IMR-90 (cell line): ENCODE data around the gene UNC5B. TPM values are rescaled to one million over a fixed set of nuclear protein-coding genes. Genes with fewer than 3 reads are reported as not detected.

Experiments used
- ATAC-seq: fragments of 200-7000 bp; cut with Tn5 transposase; 2 replicates; pipeline ENCODE4 v1.9.1; 2020; ENCODE audit warnings: low read depth, mild to moderate bottlenecking, moderate library complexity
- BruUV-seq: library from RNA; stranded (reverse); fragments of 400-500 nt; replicated peaks from 2 replicates; lab custom pipeline; 2021; lab: Mats Ljungman, UMichigan
- CTCF ChIA-PET: fragments of 300-600 bp; formaldehyde crosslinking; extraction: SDS; loops from one replicate; lab custom pipeline; 2021; ENCODE audit warnings: antibody characterized with exemption; lab: Yijun Ruan, JAX
- POLR2A ChIA-PET: fragments of 300-600 bp; sonication (Branson Sonifier 250); formaldehyde crosslinking; loops from one replicate; lab custom pipeline; 2022; ENCODE audit warnings: antibody characterized with exemption; ENCODE audit not compliant: unreplicated experiment; lab: Charles Lee
- DNase-seq: peaks from one replicate; pipeline ENCODE4 v3.0.0; 2013
- H2AFZ ChIP-seq: replicated peaks from 2 replicates; pipeline ENCODE3; 2013; ENCODE audit warnings: low read length, mild to moderate bottlenecking; ENCODE audit not compliant: poor library complexity
- H2AK5ac ChIP-seq: 2 replicates; pipeline ENCODE4 v1.6.1; 2013; ENCODE audit warnings: low read depth, low read length, inconsistent platforms
- H2AK9ac ChIP-seq: replicated peaks from 2 replicates; pipeline ENCODE3; 2013; ENCODE audit warnings: mild to moderate bottlenecking, low read depth, low read length, moderate library complexity; ENCODE audit not compliant: poor library complexity
- H2BK120ac ChIP-seq: 2 replicates; pipeline ENCODE4 v1.6.1; 2013; ENCODE audit warnings: low read depth, low read length, inconsistent platforms
- H2BK15ac ChIP-seq: 3 replicates; pipeline ENCODE4 v1.6.1; 2013; ENCODE audit warnings: low read depth, low read length, inconsistent platforms
- H2BK20ac ChIP-seq: 2 replicates; pipeline ENCODE4 v1.6.1; 2013; ENCODE audit warnings: low read depth, mild to moderate bottlenecking, inconsistent platforms, low read length, moderate library complexity
- H2BK5ac ChIP-seq: 2 replicates; pipeline ENCODE4 v1.6.1; 2013; ENCODE audit warnings: mild to moderate bottlenecking, low read depth, low read length, inconsistent platforms; ENCODE audit not compliant: poor library complexity, severe bottlenecking
- H3K14ac ChIP-seq: replicated peaks from 2 replicates; pipeline ENCODE4 v1.6.1; 2013; ENCODE audit warnings: low read depth, low read length, inconsistent platforms
- H3K18ac ChIP-seq: 2 replicates; pipeline ENCODE4 v1.6.1; 2013; ENCODE audit warnings: low read depth, low read length, control low read depth
- H3K23ac ChIP-seq: 2 replicates; pipeline ENCODE4 v1.6.1; 2013; ENCODE audit warnings: low read depth, low read length, inconsistent platforms
- H3K27ac ChIP-seq: 2 replicates; pipeline ENCODE4 v1.5.1; 2013; ENCODE audit warnings: mild to moderate bottlenecking, control low read depth, low read length; ENCODE audit not compliant: insufficient read depth
- H3K27me3 ChIP-seq: 2 replicates; pipeline ENCODE4 v1.6.1; 2013; ENCODE audit warnings: low read length; ENCODE audit not compliant: control insufficient read depth, insufficient read depth
- H3K36me3 ChIP-seq: 2 replicates; pipeline ENCODE4 v1.6.1; 2013; ENCODE audit warnings: low read length, mixed read lengths; ENCODE audit not compliant: control insufficient read depth, insufficient read depth
- H3K4ac ChIP-seq: 2 replicates; pipeline ENCODE4 v1.6.1; 2013; ENCODE audit warnings: low read depth, low read length, inconsistent platforms
- H3K4me1 ChIP-seq: 2 replicates; pipeline ENCODE4 v1.6.1; 2013; ENCODE audit warnings: low read length, mixed read lengths; ENCODE audit not compliant: control insufficient read depth, insufficient read depth
- H3K4me2 ChIP-seq: 2 replicates; pipeline ENCODE4 v1.6.1; 2013; ENCODE audit warnings: low read depth, mild to moderate bottlenecking, control low read depth, low read length, moderate library complexity
- H3K4me3 ChIP-seq: 2 replicates; pipeline ENCODE4 v1.5.1; 2013; ENCODE audit warnings: low read depth, mild to moderate bottlenecking, control low read depth, low read length, moderate library complexity; ENCODE audit not compliant: insufficient read depth
- H3K56ac ChIP-seq: 2 replicates; pipeline ENCODE4 v1.6.1; 2013; ENCODE audit warnings: low read length, inconsistent platforms; ENCODE audit not compliant: insufficient read depth; ENCODE audit errors: extremely low read depth
- H3K79me1 ChIP-seq, 2 experiments: 2 replicates each; pipeline ENCODE4 v1.6.1; 2013; ENCODE audit warnings: low read length in 2 of 2, inconsistent platforms in 1 of 2, low read depth in 1 of 2
- H3K9ac ChIP-seq: 2 replicates; pipeline ENCODE4 v1.6.1; 2013; ENCODE audit warnings: low read depth, low read length, control low read depth
- H3K9me1 ChIP-seq: 2 replicates; pipeline ENCODE4 v1.6.1; 2013; ENCODE audit warnings: low read length, inconsistent platforms; ENCODE audit not compliant: insufficient read depth
- H3K9me3 ChIP-seq: 2 replicates; pipeline ENCODE4 v1.6.1; 2013; ENCODE audit warnings: low read length; ENCODE audit not compliant: control insufficient read depth, insufficient read depth
- H4K20me1 ChIP-seq: 2 replicates; pipeline ENCODE4 v1.6.1; 2013; ENCODE audit warnings: low read length, inconsistent platforms; ENCODE audit not compliant: insufficient read depth
- H4K5ac ChIP-seq: 2 replicates; pipeline ENCODE4 v1.6.1; 2013; ENCODE audit warnings: mild to moderate bottlenecking, low read depth, low read length, control low read depth
- H4K8ac ChIP-seq, 2 experiments: 2 replicates each; pipeline ENCODE4 v1.6.1; 2013; ENCODE audit warnings: low read depth in 2 of 2, low read length in 2 of 2, control low read depth in 1 of 2, inconsistent platforms in 1 of 2
- H4K91ac ChIP-seq: 2 replicates; pipeline ENCODE4 v1.6.1; 2013; ENCODE audit warnings: low read depth, low read length, inconsistent platforms; ENCODE audit not compliant: insufficient read depth
- CHD1 ChIP-seq: IDR thresholded peaks from 2 replicates; pipeline ENCODE4 v1.6.1; 2012; ENCODE audit warnings: low read depth, low read length, improper control_type of control experiment
- SMC3 ChIP-seq: fragments of 150-350 bp; IDR thresholded peaks from 2 replicates; pipeline ENCODE4 v1.6.1; 2016; ENCODE audit warnings: low read depth, mild to moderate bottlenecking, antibody characterized with exemption, low read length, moderate library complexity
- WGBS, 2 experiments: methylation state at CpG; one replicate each; pipeline versions ENCODE4 v1.1.5 to v1.1.7; 2013; ENCODE audit warnings: missing lambda C conversion rate in 2 of 2; ENCODE audit not compliant: insufficient read length in 1 of 2; ENCODE audit errors: extremely low coverage in 2 of 2; 5-methylcytosine and 5-hydroxymethylcytosine counted together
- dilution Hi-C: fragments of 300-500 bp; cut with HindIII; formaldehyde crosslinking; loops from one replicate; pipeline ENCODE4 v1.14.3; 2018; ENCODE audit warnings: low sequenced_read_pairs; ENCODE audit not compliant: unreplicated experiment
- in situ Hi-C: fragments of 300-500 bp; cut with MboI; formaldehyde crosslinking; loops from 3 replicates; pipeline ENCODE4 v1.14.3; 2019; ENCODE audit warnings: low sequenced_read_pairs, inconsistent platforms, mixed read lengths
- intact Hi-C: fragments of 100-400 bp; cut with micrococcal nuclease; formaldehyde crosslinking; loops from 2 replicates; pipeline ENCODE4 v1.10.0; 2022
- polyA plus RNA-seq, 3 experiments: library from polyadenylated mRNA; depleted of rRNA; stranded (reverse); fragments of >200 nt; gene quantifications; 2 replicates each; pipeline ENCODE4 v1.2.3, GENCODE V29; 2012; ENCODE audit warnings: low replicate concordance in 1 of 3
- total RNA-seq: library from RNA; depleted of rRNA; stranded (reverse); fragments of >200 nt; gene quantifications from 2 replicates; pipeline ENCODE4 v1.2.3, GENCODE V29; 2012

The UNC5B gene
- total and polyA plus RNA-seq, 2 of the 4 experiments (the other 2 are of a cell fraction), result 1.6 to 4.2 TPM

DNA sequence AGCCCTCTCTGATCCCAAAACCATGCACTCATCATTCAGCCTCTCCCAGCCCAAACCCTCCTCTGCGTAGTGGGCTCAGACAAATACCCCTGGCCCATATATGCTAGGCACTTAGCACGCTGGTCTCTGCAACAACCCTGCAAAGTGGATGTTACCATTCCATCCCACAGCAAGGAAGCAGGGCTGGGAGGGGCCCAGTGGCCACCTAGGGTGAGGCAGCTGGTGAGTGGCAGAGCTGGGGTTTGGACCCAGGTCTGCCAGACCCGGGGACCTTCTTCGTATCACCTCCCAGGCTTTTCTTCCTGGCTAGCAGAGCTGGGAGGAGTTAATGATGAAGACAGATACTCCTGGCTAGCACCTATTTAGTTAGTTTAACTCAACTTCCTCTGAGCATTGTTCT lies 73.6 kb downstream of the UNC5B start:
- H2AFZ ChIP-seq, result no peak overlapping the region
- no peak overlapping the region for H3K14ac ChIP-seq
- WGBS, 2 experiments, result no CpG with 5 or more reads among the region's 4 CpGs
- no peak overlapping the region for H3K9ac ChIP-seq
- H2BK5ac ChIP-seq, result no peak overlapping the region
- ChIA-PET POLR2A (no interaction called here), CTCF (interaction anchor here (0.9 to 1.3 kb wide), 2 partner anchors 16 to 361 kb away, joined by 4 read pairs; no protein-coding TSS in a partner anchor)
- H3K23ac ChIP-seq, result no peak overlapping the region
- H3K27me3 ChIP-seq, result no peaks in the 10 kb centered on the region
- no peak overlapping the region for H3K4me3 ChIP-seq
- in situ Hi-C loops, result loop anchor here (5.0 kb wide), 1 partner anchor 359 kb away; no protein-coding TSS in a partner anchor
- TF ChIP-seq SMC3, result no peak
- TF ChIP-seq CHD1, result no peak
- H2AK9ac ChIP-seq, result no peak overlapping the region
- no peak overlapping the region for H2BK20ac ChIP-seq
- H3K36me3 ChIP-seq, result peaks cover 6% of the 10 kb centered on the region; the same call in 1 of the 2 replicates
- intact Hi-C loops, result loop anchor here (1.0 to 2.0 kb wide), 2 partner anchors 77 to 361 kb away; no protein-coding TSS in a partner anchor
- dilution Hi-C loops, result no loop called here
- H3K9me1 ChIP-seq, result no peaks in the 10 kb centered on the region
- H3K27ac ChIP-seq, result no peak overlapping the region
- H2AK5ac ChIP-seq, result no peak overlapping the region
- no peak overlapping the region for H3K56ac ChIP-seq
- no peak overlapping the region for H4K8ac ChIP-seq
- H3K9me3 ChIP-seq, result no peaks in the 10 kb centered on the region
- ATAC-seq (no peak), DNase-seq (no peak)
- no peak overlapping the region for H3K4ac ChIP-seq
- H2BK15ac ChIP-seq, result no peak overlapping the region
- no peak overlapping the region for H2BK120ac ChIP-seq
- no peak overlapping the region for H4K91ac ChIP-seq
- no peak overlapping the region for H3K4me2 ChIP-seq
- H3K18ac ChIP-seq, result no peak overlapping the region
- no TSS peak for BruUV-seq
- H3K4me1 ChIP-seq, result no peaks in the 10 kb centered on the region
- no peaks in the 10 kb centered on the region for H3K79me1 ChIP-seq
- no peak overlapping the region for H4K5ac ChIP-seq
- H4K20me1 ChIP-seq, result no peaks in the 10 kb centered on the region
